ENCODE data around the gene MAP1LC3B2.
"Not testable (repeated sequence)": the region's sequence is repeated elsewhere in the genome, so short reads cannot be mapped to it uniquely, and the experiment has no call there.

The MAP1LC3B2 gene

DNA sequence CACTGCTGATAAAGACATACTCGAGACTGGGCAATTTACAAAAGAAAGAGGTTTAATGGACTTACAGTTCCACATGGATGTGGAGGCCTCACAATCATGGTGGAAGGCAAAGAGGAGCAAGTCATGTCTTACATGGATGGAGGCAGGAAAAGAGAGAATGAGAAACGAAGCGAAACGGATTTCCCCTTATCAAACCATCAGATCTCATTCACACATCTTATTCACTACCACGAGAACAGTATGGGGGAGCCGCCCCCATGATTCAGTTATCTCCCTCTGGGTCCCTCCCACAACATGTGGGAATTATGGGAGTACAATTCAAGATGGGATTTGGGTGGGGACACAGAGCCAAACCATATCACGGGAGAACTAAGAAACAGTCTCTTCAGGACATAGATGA, 6.0 kb downstream of the MAP1LC3B2 start:
- H3K27me3 Mint-ChIP-seq, H3K36me3 Mint-ChIP-seq, H3K9me3 Mint-ChIP-seq, H3K4me3 Mint-ChIP-seq, H3K27ac Mint-ChIP-seq: not testable (repeated sequence)
- H3K4me1 Mint-ChIP-seq: peaks cover 15% of the 10 kb centered on the region

DNA sequence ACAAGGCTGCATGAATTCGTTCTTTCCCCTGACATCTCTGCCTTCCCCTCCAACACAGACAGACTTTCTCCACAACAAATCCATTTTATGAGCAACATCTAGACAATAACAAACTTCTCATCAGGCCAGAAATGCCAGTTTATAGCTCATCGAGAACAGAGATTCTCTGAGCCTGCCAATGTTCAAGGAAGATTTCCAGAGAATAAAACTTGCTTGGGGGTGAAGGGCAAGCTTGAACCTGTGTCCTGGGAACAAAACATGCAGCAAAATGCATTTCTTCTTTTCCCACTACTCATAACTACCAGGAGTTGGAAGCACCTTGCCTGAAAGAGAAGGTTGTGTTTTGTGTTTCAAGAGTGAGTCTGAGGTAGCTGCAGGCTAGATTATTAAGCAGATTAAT, 6.8 kb downstream of the MAP1LC3B2 start:
- H3K4me3 Mint-ChIP-seq: no peak overlapping the region
- H3K36me3 Mint-ChIP-seq: no peaks in the 10 kb centered on the region
- H3K4me1 Mint-ChIP-seq: peaks cover 9% of the 10 kb centered on the region
- no peak overlapping the region for H3K27ac Mint-ChIP-seq
- no peaks in the 10 kb centered on the region for H3K9me3 Mint-ChIP-seq
- no peaks in the 10 kb centered on the region for H3K27me3 Mint-ChIP-seq

DNA sequence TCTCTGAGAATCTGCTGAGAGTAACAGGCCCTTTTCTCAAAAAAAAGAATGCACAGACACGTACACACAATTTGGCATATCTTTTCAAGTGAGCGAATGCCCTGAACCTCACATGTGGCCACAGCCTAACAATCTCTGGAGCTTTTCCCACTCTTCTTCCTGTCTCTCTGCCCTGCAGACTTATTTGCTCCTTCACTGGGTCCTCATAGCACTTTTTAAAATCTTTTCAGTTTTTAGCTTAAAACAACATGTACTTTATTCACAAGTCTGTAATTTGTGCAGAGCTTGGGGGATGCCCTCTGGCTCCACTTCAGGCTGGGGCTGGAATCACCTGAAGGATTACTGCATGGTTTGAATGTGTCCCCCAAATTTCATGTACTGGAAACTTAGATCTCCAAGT, 9.0 kb downstream of the MAP1LC3B2 start:
- Mint-ChIP-seq H3K27ac (no peak overlapping the region), H3K4me1 (no peaks in the 10 kb centered on the region), H3K27me3 (no peaks in the 10 kb centered on the region), H3K9me3 (no peaks in the 10 kb centered on the region), H3K4me3 (no peak overlapping the region), H3K36me3 (no peaks in the 10 kb centered on the region)

DNA sequence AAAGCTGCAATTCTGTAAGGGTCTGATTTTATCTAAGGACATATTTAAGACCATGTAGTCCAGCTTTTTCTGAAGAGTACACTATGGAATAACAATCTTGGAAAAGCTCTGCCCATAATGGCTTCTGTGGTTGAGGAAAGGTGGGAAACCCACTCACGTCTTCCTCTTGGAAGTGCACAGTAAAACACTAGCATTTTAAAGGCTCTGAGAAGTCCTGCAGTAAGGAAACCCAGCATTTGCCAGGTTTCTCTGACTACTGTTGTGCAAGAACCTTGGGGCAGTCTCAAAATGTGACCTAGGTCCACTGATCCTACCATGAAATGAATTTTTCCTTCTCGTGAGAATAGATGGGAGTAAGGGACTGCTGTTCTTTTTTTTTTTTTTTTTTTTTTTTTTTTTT, 11.9 kb downstream of the MAP1LC3B2 start:
- Mint-ChIP-seq H3K27ac (no peak overlapping the region), H3K36me3 (no peaks in the 10 kb centered on the region), H3K4me3 (no peak overlapping the region), H3K27me3 (no peaks in the 10 kb centered on the region), H3K9me3 (no peaks in the 10 kb centered on the region), H3K4me1 (no peaks in the 10 kb centered on the region)

DNA sequence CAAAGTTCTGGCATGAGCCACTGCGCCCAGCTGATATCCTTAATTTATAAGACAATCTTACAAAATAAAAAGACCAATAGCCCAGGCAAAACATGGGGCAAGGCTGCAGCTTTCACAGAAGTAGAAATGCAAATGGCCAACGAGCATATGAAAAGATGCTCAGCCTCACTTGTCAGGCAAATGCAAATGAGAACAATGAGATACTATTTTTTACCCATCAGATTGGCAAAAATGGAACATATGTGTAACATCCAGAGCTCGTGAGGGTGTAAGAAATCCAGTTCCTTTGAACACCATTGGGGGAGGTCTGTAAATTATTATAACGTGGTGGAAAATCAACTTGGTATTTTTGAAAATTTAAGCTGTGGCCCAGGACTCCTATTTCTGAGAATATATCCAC, 14.6 kb downstream of the MAP1LC3B2 start:
- H3K4me3 Mint-ChIP-seq: no peak overlapping the region
- H3K27me3 Mint-ChIP-seq: no peaks in the 10 kb centered on the region
- H3K36me3 Mint-ChIP-seq: no peaks in the 10 kb centered on the region
- H3K27ac Mint-ChIP-seq: no peak overlapping the region
- H3K9me3 Mint-ChIP-seq: no peaks in the 10 kb centered on the region
- no peaks in the 10 kb centered on the region for H3K4me1 Mint-ChIP-seq

DNA sequence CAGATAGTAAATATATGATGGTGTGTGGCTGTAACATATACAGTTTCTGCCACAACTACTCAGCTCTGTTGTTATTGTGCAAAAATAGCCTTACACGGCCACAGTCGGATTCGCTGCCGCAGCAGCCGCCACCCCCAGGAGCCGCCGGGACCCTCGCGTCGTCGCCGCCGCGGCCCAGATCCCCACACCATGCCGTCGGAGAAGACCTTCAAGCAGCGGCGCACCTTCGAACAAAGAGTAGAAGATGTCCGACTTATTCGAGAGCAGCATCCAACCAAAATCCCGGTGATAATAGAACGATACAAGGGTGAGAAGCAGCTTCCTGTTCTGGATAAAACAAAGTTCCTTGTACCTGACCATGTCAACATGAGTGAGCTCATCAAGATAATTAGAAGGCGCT, 16.6 kb downstream of the MAP1LC3B2 start:
- not testable (repeated sequence) for H3K27ac Mint-ChIP-seq, H3K9me3 Mint-ChIP-seq, H3K4me1 Mint-ChIP-seq, H3K36me3 Mint-ChIP-seq, H3K27me3 Mint-ChIP-seq, H3K4me3 Mint-ChIP-seq

DNA sequence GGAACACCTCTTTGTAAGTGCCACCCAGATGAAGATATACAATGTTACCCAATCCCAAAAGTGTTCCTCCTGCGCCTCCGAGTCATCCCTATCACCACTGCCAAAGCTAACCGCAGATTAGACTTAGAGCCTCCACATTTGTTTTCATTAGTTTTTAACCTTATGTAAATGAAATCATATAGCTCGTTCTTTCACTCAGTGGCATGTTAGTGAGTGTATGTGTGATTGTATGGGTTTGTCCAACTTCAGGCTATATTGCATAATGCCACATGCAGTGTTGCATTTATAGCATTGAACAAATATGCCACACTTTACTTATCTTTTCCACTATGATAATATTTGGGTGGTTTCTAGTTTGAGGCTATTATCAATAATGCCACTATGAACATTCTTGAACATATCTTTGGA, 18.0 kb downstream of the MAP1LC3B2 start:
- Mint-ChIP-seq H3K27me3 (no peaks in the 10 kb centered on the region), H3K27ac (no peak overlapping the region), H3K4me1 (no peaks in the 10 kb centered on the region), H3K4me3 (no peak overlapping the region), H3K36me3 (no peaks in the 10 kb centered on the region), H3K9me3 (no peaks in the 10 kb centered on the region)

DNA sequence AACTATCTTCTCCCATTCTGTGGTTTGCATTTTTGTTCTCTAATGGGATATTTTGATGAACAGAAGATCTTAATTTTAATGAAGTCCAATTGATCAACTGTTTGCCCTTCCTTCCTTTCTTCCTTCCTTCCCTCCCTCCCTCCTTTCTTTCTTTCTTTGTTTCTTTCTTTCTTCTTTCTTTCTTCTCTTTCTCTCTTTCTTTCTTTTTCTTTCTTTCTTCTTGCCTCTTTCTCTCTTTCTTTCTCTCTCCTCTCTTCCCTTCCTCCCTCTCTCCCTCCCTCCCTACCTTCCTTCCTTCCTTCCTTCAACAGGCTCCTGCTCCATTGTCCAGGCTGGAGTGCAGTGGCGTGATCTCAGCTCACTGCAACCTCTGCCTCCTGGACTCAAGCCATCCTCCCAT, 18.9 kb downstream of the MAP1LC3B2 start:
- Mint-ChIP-seq H3K4me1 (no peaks in the 10 kb centered on the region), H3K27ac (no peak overlapping the region), H3K27me3 (no peaks in the 10 kb centered on the region), H3K9me3 (no peaks in the 10 kb centered on the region), H3K36me3 (no peaks in the 10 kb centered on the region), H3K4me3 (no peak overlapping the region)

DNA sequence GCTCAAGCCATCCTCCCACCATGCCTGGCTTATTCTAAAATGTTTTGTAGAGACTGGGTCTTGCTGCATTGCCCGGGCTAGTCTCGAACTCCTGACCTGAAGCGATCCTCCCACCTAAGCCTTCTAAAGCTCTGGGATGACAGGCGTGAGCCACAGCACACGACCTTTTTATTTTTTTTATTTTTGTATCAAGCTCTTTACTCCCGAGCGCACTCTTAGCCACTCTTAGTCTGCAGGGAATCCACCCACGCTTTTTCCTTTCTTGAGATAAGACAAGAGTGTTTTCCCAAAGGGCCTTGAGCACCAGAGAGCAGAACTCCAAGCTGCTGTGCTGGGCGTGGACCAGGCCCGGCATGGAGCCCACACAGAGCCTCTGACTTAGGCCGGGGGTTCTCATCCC, 23.4 kb downstream of the MAP1LC3B2 start:
- peaks cover 4% of the 10 kb centered on the region for H3K9me3 Mint-ChIP-seq
- H3K27me3 Mint-ChIP-seq: no peaks in the 10 kb centered on the region
- no peaks in the 10 kb centered on the region for H3K4me1 Mint-ChIP-seq
- no peak overlapping the region for H3K27ac Mint-ChIP-seq
- H3K36me3 Mint-ChIP-seq: no peaks in the 10 kb centered on the region
- no peak overlapping the region for H3K4me3 Mint-ChIP-seq

DNA sequence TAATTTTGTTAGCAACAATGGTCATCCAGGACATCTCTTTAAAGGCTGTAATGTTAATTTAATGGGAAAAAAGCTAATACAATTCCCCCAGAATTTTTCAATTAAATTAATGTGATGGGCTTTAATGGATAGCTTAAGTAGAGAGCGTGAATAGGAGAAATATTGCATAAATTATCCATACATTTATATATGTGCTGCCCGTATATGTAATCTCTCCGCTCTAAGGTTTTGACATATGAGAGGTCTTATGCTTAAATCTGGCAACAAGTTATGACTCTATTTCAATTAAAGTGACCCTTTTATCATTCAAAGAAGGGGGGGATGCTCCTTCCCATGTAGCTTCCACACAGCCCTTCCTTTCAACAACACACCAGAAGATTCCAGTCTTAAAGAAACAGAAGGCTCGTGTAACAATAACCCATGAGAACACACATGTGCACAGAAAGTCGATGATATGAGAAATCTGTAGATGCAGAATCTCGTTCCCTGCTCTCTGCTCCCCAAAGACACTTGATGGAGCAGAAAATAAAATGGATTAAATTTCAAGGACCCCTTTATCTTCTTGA, 24.0 kb downstream of the MAP1LC3B2 start:
- Mint-ChIP-seq H3K36me3 (no peaks in the 10 kb centered on the region), H3K27me3 (no peaks in the 10 kb centered on the region), H3K27ac (no peak overlapping the region), H3K9me3 (peaks cover 4% of the 10 kb centered on the region), H3K4me1 (no peaks in the 10 kb centered on the region), H3K4me3 (no peak overlapping the region)

DNA sequence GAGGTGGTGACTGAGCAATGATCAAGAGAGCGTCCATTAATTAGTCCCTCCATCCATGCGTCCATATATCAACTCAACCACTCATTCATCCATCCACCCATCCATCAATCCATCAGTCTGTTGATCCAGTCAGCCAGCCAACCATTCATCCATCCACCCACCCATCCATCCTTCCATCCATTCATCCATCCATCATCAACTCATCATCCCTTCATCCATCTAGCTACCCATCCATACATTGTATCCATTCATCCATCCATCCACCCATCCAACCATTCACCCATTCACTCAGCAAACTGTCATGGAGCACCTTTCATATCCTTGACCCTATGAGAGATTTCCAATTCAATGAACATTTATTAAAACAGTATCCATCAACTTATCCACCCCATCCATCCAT, 28.1 kb downstream of the MAP1LC3B2 start:
- H3K27ac Mint-ChIP-seq: no peak overlapping the region
- peaks cover 4% of the 10 kb centered on the region for H3K9me3 Mint-ChIP-seq
- H3K4me3 Mint-ChIP-seq: no peak overlapping the region
- peaks cover 6% of the 10 kb centered on the region for H3K4me1 Mint-ChIP-seq
- no peaks in the 10 kb centered on the region for H3K27me3 Mint-ChIP-seq
- no peaks in the 10 kb centered on the region for H3K36me3 Mint-ChIP-seq

DNA sequence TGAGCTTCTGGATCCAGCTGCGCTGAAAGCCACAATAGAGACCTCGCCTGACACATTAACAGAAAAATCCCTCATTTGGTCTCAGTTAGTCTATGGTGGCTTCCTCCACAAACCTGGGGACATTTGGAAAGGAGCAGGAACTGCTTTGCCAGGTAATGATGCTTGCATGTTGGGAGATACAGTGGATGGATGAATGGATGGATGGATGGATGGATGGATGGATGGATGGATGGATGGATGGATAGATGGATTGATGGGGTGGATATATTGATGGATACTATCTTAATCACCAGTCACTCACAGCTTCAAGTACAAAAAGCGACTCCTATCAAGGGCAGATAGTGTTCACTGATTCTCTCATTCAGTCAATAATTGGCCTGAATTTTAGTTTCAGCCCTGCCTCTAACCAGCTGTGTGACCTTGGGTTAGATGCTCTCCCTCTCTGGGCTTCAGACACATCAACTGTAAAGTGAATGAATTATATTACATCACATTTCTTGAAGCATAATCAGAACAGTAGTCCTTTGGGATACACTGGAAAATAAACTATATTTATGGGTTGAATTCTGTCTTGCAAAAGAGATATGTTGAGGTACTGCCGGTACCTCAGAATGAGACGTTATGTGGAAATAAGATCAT, 29.3 kb downstream of the MAP1LC3B2 start:
- Mint-ChIP-seq H3K4me3 (no peak overlapping the region), H3K4me1 (peaks cover 12% of the 10 kb centered on the region), H3K36me3 (no peaks in the 10 kb centered on the region), H3K27ac (no peak overlapping the region), H3K27me3 (no peaks in the 10 kb centered on the region), H3K9me3 (peaks cover 4% of the 10 kb centered on the region)

DNA sequence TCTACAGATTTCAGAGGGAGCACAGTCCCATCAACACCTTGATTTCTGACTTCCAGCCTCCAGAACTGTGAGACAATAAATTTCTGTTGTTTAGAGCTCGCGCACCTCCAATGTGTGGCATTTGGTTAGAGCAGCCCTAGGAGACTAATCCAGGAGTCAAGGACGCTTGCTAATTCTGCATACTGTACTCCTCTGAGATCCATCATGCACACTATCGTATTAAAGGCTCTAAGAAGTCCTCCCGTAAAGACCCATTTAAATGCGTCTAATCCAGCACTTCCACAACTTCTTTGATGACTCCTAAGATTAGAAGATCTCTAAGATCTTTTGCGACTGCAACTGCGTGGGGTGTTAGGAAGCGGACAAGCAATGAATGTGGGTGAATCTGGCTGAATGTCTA, 30.4 kb downstream of the MAP1LC3B2 start:
- H3K4me1 Mint-ChIP-seq: peaks cover 20% of the 10 kb centered on the region
- no peak overlapping the region for H3K4me3 Mint-ChIP-seq
- H3K36me3 Mint-ChIP-seq: no peaks in the 10 kb centered on the region
- H3K27me3 Mint-ChIP-seq: no peaks in the 10 kb centered on the region
- H3K27ac Mint-ChIP-seq: no peak overlapping the region
- peaks cover 2% of the 10 kb centered on the region for H3K9me3 Mint-ChIP-seq

DNA sequence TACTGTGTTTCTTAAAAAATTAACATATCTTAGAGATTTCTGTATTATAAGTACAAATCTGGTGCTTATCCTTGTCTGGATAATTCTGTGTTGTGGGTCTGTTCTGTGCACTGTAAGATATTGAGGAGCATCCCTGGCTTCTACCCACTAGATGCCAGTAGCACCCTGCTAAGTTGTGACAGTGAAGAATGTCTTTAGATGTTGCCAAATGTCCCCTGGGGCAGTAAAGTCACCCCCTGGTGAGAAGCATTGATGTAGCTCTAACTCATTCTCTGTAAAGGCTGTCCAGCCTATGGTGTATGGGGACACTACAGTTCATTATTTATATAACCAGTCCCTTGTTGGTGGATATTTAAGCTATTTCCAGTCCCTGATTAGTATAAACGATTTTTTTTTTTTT, 31.4 kb downstream of the MAP1LC3B2 start:
- H3K4me3 Mint-ChIP-seq: no peak overlapping the region
- H3K27me3 Mint-ChIP-seq: no peaks in the 10 kb centered on the region
- no peaks in the 10 kb centered on the region for H3K36me3 Mint-ChIP-seq
- H3K4me1 Mint-ChIP-seq: peaks cover 30% of the 10 kb centered on the region
- no peak overlapping the region for H3K27ac Mint-ChIP-seq
- no peaks in the 10 kb centered on the region for H3K9me3 Mint-ChIP-seq

DNA sequence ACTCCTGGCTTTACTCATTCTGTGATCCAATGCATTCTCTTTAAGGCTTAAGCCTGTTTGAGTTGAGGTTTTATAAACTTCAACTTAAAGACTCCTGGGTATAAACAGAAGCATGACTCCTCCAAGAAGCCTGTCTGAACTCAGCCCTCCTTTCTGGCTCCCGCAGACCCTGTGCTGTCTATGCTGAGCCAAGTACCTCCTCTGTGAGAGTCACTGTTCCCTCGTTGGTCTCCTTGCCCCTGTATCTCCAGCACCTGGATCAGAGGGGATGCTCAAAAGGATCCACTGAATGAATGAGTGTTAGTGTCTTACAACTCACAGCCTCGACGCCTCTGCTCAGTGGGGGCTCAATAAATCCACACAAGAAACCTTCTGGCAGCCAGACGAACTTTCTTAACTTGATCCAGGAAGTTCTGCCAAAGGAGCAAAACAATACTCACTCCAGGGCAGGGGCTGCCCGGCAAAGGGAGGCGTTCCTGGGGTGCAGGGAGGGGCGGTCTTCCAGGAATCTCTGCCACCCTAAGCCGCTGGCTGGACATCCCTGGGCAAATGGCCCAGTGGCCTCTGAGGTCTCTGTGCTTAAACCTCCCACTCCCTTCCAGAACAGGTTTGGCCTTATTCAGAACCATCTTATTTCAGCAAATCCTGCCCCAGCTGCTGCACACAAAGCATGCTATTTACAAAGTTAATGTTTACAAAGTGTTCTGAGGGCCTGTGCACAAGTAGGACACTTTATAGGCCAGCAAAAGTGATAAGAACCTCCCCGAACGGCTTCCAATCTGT, 32.9 kb downstream of the MAP1LC3B2 start:
- Mint-ChIP-seq H3K9me3 (no peaks in the 10 kb centered on the region), H3K4me1 (peaks cover 35% of the 10 kb centered on the region), H3K4me3 (no peak overlapping the region), H3K36me3 (no peaks in the 10 kb centered on the region), H3K27me3 (no peaks in the 10 kb centered on the region), H3K27ac (no peak overlapping the region)

DNA sequence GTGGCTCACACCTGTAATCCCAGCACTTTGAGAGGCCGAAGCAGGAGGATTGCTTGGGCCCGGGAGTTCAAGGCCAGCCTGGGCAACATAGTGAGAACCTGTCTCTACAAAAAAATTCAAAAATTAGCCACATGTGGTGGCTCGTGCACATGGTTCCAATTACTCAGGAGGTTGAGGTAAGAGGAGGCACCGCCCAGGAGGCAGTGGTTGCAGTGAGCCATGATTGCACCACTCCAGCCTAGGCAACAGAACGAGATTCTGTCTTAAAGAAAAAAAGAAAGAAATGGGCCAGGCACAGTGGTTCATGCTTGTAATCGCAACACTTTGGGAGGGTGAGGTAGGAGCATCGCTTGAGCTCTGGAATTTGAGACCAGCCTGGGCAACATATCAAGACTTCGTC, 33.5 kb downstream of the MAP1LC3B2 start:
- Mint-ChIP-seq H3K9me3 (no peaks in the 10 kb centered on the region), H3K27me3 (no peaks in the 10 kb centered on the region), H3K27ac (no peak overlapping the region), H3K4me1 (peaks cover 35% of the 10 kb centered on the region), H3K4me3 (no peak overlapping the region), H3K36me3 (no peaks in the 10 kb centered on the region)
